ENCODE data around the gene PKNOX2.

GRCh38 chr11:125347261-125347585 lies 182.7 kb downstream of the PKNOX2 start:
- TF ChIP-seq CTCF (IDR thresholded peaks at IDR 0.05) = no peak
- TF ChIP-seq POLR2A (IDR thresholded peaks at IDR 0.05) = no peak

Data from esophagus squamous epithelium (tissue), 4 donors.